Measurements from ENCODE around the gene CETN1. TPM values are rescaled to one million over a fixed set of nuclear protein-coding genes. Genes with fewer than 3 reads are reported as not detected.

Gene CETN1
- total RNA-seq, 4 donors from 2014 or later = not detected

DNA sequence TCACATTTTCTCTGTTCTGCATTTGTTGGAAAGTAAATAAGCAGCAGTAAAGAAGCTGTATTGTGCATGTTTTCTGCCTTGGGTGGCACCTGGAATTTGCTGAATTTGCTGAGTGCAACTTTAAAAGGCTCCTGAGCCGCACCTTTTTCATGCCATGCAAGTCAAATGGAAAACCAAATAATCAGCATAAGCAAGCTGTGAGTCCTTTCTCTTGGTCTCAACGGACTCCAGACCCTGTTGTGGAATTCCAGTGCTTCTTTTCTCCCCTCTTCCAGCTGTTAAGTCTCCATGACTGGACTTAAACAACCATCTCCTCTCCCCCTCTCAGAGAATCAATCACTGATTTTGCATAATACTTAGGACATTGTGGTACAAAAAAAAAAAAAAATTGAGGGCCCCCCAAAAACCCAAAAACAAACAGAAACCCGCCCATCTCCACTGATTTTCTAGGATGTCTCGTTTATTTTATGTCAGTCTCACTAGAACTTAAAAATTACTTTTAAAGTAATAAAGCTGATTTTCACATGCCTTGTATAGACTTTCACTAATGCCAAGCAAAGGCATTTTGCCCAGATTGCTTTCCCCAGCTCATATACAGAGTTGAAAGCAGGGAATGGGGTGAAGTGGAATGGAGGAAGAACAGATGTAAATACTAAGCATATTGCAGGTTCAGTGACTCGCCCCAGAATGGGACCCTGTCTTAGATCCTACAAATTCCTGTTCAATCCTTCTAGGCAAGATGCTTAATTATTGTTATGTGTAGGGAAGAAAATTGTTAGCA is 5.1 kb upstream of the CETN1 start:
- intact Hi-C loops (cut with DNase I; ENCODE audit: low total_unique reads) = no loop called here
- Histone ChIP-seq H3K27ac (no peak overlapping the region), H3K27me3 (no peaks in the 10 kb centered on the region), H3K36me3 (no peaks in the 10 kb centered on the region), H3K4me3 (no peak overlapping the region), H3K9me3 (no peaks in the 10 kb centered on the region), H3K4me1 (no peaks in the 10 kb centered on the region)
- TF ChIP-seq, protein P1, sequence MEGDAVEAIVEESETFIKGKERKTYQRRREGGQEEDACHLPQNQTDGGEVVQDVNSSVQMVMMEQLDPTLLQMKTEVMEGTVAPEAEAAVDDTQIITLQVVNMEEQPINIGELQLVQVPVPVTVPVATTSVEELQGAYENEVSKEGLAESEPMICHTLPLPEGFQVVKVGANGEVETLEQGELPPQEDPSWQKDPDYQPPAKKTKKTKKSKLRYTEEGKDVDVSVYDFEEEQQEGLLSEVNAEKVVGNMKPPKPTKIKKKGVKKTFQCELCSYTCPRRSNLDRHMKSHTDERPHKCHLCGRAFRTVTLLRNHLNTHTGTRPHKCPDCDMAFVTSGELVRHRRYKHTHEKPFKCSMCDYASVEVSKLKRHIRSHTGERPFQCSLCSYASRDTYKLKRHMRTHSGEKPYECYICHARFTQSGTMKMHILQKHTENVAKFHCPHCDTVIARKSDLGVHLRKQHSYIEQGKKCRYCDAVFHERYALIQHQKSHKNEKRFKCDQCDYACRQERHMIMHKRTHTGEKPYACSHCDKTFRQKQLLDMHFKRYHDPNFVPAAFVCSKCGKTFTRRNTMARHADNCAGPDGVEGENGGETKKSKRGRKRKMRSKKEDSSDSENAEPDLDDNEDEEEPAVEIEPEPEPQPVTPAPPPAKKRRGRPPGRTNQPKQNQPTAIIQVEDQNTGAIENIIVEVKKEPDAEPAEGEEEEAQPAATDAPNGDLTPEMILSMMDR (IDR thresholded peaks at IDR 0.05) = no peak
- no peak for TF ChIP-seq POLR2A (IDR thresholded peaks at IDR 0.05)
- no peak for DNase-seq

DNA sequence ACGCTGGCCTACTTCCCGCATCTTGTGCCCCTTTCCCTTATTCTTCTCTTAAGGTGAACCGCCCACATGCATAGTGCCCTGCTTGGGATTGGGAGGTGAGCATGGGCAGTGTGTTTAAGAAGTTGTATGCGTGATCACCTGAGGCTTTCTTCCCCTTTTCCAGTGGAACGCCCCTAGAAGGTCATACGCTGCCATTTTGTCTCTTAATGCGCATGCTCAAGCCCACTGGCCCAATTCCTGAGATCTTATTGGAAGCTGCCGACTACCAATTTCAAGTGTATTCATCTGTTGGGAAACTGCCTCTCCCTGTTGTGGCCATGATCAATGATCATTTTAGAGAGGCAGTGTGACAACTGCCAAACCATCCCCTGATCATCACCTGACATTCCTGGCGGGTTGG is 3.3 kb upstream of the CETN1 start:
- Histone ChIP-seq H3K36me3 (no peaks in the 10 kb centered on the region), H3K27ac (no peak overlapping the region), H3K9me3 (no peaks in the 10 kb centered on the region), H3K27me3 (no peaks in the 10 kb centered on the region), H3K4me1 (no peaks in the 10 kb centered on the region), H3K4me3 (no peak overlapping the region)
- DNase-seq = no peak
- intact Hi-C loops (cut with DNase I; ENCODE audit: low total_unique reads) = no loop called here
- no peak for TF ChIP-seq POLR2A (IDR thresholded peaks at IDR 0.05)
- TF ChIP-seq, protein P1 (IDR thresholded peaks at IDR 0.05) = no peak

- TF ChIP-seq, protein P1 (IDR thresholded peaks at IDR 0.05) = no peak
- no peak for TF ChIP-seq POLR2A (IDR thresholded peaks at IDR 0.05)
- H3K4me1 ChIP-seq = no peaks in the 10 kb centered on the region
- DNase-seq = no peak
- no peaks in the 10 kb centered on the region for H3K27me3 ChIP-seq
- H3K36me3 ChIP-seq = no peaks in the 10 kb centered on the region
- no peaks in the 10 kb centered on the region for H3K9me3 ChIP-seq
- no peak overlapping the region for H3K27ac ChIP-seq
- intact Hi-C loops (cut with DNase I; ENCODE audit: low total_unique reads) = no loop called here
- H3K4me3 ChIP-seq = no peak overlapping the region
These were observed 2.4 kb upstream of the CETN1 start for GRCh38 chr18:577643-578375.

GRCh38 chr18:579238-579637 is 942 bp upstream of the CETN1 start:
- H3K4me1 ChIP-seq = no peaks in the 10 kb centered on the region
- DNase-seq = no peak
- no peaks in the 10 kb centered on the region for H3K9me3 ChIP-seq
- TF ChIP-seq, protein P1 (IDR thresholded peaks at IDR 0.05) = no peak
- TF ChIP-seq POLR2A (IDR thresholded peaks at IDR 0.05) = no peak
- intact Hi-C loops (cut with DNase I; ENCODE audit: low total_unique reads) = no loop called here
- no peaks in the 10 kb centered on the region for H3K27me3 ChIP-seq
- no peaks in the 10 kb centered on the region for H3K36me3 ChIP-seq
- H3K27ac ChIP-seq = no peak overlapping the region
- no peak overlapping the region for H3K4me3 ChIP-seq

GRCh38 chr18:581096-581495 is 916 bp downstream of the CETN1 start:
- TF ChIP-seq, protein P1 (IDR thresholded peaks at IDR 0.05) = no peak
- TF ChIP-seq POLR2A (IDR thresholded peaks at IDR 0.05) = no peak
- Histone ChIP-seq H3K4me1 (no peaks in the 10 kb centered on the region), H3K4me3 (no peak overlapping the region), H3K27ac (no peak overlapping the region), H3K27me3 (no peaks in the 10 kb centered on the region), H3K36me3 (no peaks in the 10 kb centered on the region), H3K9me3 (no peaks in the 10 kb centered on the region)
- DNase-seq = no peak
- intact Hi-C loops (cut with DNase I; ENCODE audit: low total_unique reads) = no loop called here

Data from uterus (tissue), 4 donors.